ENCODE data around the gene SPAG5. TPM values are rescaled to one million over a fixed set of nuclear protein-coding genes. Genes with fewer than 3 reads are reported as not detected.

The SPAG5 gene
- total and polyA plus RNA-seq, 10 of the 15 experiments (the other 5 are each of a cell fraction or from before 2014, with no cell fraction given): 73.5 to 171 (median 106) TPM

GRCh38 chr17:28599311-28600184 is 723 bp upstream of the SPAG5 start (continued):
- TF ChIP-seq, protein P1, sequence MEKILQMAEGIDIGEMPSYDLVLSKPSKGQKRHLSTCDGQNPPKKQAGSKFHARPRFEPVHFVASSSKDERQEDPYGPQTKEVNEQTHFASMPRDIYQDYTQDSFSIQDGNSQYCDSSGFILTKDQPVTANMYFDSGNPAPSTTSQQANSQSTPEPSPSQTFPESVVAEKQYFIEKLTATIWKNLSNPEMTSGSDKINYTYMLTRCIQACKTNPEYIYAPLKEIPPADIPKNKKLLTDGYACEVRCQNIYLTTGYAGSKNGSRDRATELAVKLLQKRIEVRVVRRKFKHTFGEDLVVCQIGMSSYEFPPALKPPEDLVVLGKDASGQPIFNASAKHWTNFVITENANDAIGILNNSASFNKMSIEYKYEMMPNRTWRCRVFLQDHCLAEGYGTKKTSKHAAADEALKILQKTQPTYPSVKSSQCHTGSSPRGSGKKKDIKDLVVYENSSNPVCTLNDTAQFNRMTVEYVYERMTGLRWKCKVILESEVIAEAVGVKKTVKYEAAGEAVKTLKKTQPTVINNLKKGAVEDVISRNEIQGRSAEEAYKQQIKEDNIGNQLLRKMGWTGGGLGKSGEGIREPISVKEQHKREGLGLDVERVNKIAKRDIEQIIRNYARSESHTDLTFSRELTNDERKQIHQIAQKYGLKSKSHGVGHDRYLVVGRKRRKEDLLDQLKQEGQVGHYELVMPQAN (conservative IDR thresholded peaks at IDR 0.05): peak; percentile 65; the same call in 1 of the 2 replicates
- TF ChIP-seq EED (IDR thresholded peaks at IDR 0.05; ENCODE audit: low read depth): peak; percentile 48
- TF ChIP-seq, protein P2, sequence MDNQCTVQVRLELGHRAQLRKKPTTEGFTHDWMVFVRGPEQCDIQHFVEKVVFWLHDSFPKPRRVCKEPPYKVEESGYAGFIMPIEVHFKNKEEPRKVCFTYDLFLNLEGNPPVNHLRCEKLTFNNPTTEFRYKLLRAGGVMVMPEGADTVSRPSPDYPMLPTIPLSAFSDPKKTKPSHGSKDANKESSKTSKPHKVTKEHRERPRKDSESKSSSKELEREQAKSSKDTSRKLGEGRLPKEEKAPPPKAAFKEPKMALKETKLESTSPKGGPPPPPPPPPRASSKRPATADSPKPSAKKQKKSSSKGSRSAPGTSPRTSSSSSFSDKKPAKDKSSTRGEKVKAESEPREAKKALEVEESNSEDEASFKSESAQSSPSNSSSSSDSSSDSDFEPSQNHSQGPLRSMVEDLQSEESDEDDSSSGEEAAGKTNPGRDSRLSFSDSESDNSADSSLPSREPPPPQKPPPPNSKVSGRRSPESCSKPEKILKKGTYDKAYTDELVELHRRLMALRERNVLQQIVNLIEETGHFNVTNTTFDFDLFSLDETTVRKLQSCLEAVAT (IDR thresholded peaks at IDR 0.05): 0 out of 2 replicates have a peak, but pooled peaks have one; percentile 75
- peak; percentile 38; the same call in 1 of the 2 replicates for TF ChIP-seq SPI1 (IDR thresholded peaks at IDR 0.05; ENCODE audit: borderline replicate concordance, insufficient read depth, low read depth, low read length)
- TF ChIP-seq MTA2 (IDR thresholded peaks at IDR 0.05; ENCODE audit: low read depth): 0 out of 2 replicates have a peak, but pooled peaks have one; percentile 24
- peak; percentile 84 for TF ChIP-seq MEF2A (IDR thresholded peaks at IDR 0.05; ENCODE audit: insufficient read depth, low read depth, low read length)
- 0 out of 3 replicates have a peak, but pooled peaks have one; percentile 18 for TF ChIP-seq POU2F2 (IDR thresholded peaks at IDR 0.05; ENCODE audit: borderline replicate concordance, low read depth, low read length)
- TF ChIP-seq NFYA (IDR thresholded peaks at IDR 0.05; ENCODE audit: borderline replicate concordance, low read depth, low read length): no peak
- peak; percentile 2 for TF ChIP-seq SMAD1 (IDR thresholded peaks at IDR 0.05; ENCODE audit: low read depth, partially characterized antibody)
- no peak for TF ChIP-seq IRF4 (IDR thresholded peaks at IDR 0.05; ENCODE audit: low read depth, low read length)
- TF ChIP-seq, protein P3, sequence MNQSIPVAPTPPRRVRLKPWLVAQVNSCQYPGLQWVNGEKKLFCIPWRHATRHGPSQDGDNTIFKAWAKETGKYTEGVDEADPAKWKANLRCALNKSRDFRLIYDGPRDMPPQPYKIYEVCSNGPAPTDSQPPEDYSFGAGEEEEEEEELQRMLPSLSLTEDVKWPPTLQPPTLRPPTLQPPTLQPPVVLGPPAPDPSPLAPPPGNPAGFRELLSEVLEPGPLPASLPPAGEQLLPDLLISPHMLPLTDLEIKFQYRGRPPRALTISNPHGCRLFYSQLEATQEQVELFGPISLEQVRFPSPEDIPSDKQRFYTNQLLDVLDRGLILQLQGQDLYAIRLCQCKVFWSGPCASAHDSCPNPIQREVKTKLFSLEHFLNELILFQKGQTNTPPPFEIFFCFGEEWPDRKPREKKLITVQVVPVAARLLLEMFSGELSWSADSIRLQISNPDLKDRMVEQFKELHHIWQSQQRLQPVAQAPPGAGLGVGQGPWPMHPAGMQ (IDR thresholded peaks at IDR 0.05; ENCODE audit: borderline replicate concordance): no peak
- no peak for TF ChIP-seq RFX5 (IDR thresholded peaks at IDR 0.05; ENCODE audit: low read depth, low read length)
- no peak for TF ChIP-seq ZBED1 (IDR thresholded peaks at IDR 0.05; ENCODE audit: borderline replicate concordance)
- 0 out of 2 replicates have a peak, but pooled peaks have one; percentile 20 for TF ChIP-seq SIN3A (IDR thresholded peaks at IDR 0.05; ENCODE audit: low read depth, low read length)

All from GM12878 (cell line).